Left lung (tissue), 14 donors: ENCODE data around the gene KRT4. TPM values are rescaled to one million over a fixed set of nuclear protein-coding genes. Genes with fewer than 3 reads are reported as not detected.

Source experiments
- ATAC-seq: fragments of 200-7000 bp; cut with Tn5 transposase; one replicate; pipeline ENCODE4 v1.9.1; 2020; ENCODE audit warnings: moderate library complexity
- DNase-seq, 4 donors: peaks; one replicate each; pipeline ENCODE4 v3.0.0-alpha.2; 2013 to 2020
- H3K27ac ChIP-seq, 2 donors: fragments of 200-600 bp; sonication (generic) in 1 of 2; one replicate each; pipeline versions ENCODE4 v1.5.0 to v1.8.0; 2020 to 2021
- H3K27me3 ChIP-seq, 2 donors: fragments of 200-600 bp; sonication (generic) in 1 of 2; one replicate each; pipeline versions ENCODE4 v1.5.0 to v1.8.0; 2020 to 2021
- H3K36me3 ChIP-seq, 2 donors: fragments of 200-600 bp; sonication (generic) in 1 of 2; one replicate each; pipeline versions ENCODE4 v1.5.0 to v1.8.0; 2020 to 2021
- H3K4me1 ChIP-seq, 2 donors: fragments of 200-600 bp; one replicate each; pipeline ENCODE4 v1.8.0; 2021
- H3K4me3 ChIP-seq, 2 donors: fragments of 200-600 bp; sonication (generic) in 1 of 2; one replicate each; pipeline versions ENCODE4 v1.5.0 to v1.8.0; 2020 to 2021; ENCODE audit warnings: mild to moderate bottlenecking in 1 of 2
- H3K9me3 ChIP-seq, 2 donors: fragments of 200-600 bp; sonication (generic) in 1 of 2; one replicate each; pipeline versions ENCODE4 v1.5.0 to v1.8.0; 2020 to 2021
- CTCF ChIP-seq, 2 donors: fragments of 200-600 bp; sonication (generic) in 1 of 2; IDR thresholded peaks; one replicate each; pipeline versions ENCODE4 v1.5.0 to v1.8.0; 2021; ENCODE audit warnings: antibody characterized with exemption in 2 of 2
- intact Hi-C, 2 donors: fragments of 100-400 bp; cut with DNase I; formaldehyde crosslinking; loops; one replicate each; pipeline versions ENCODE4 v1.11.2 to v1.14.2; 2022
- long read RNA-seq, 12 donors: library from polyadenylated mRNA in 2 of 12; unstranded in 2 of 12; transcript quantifications; one replicate each; pipeline ENCODE4 v2.0.0 and lab custom pipeline, GENCODE V29; 2019 to 2026
- polyA plus RNA-seq, 6 donors: library from polyadenylated mRNA; unstranded; fragments of 120-200 nt; gene quantifications; one replicate each; pipeline ENCODE4 v1.2.1, GENCODE V29; 2013; ENCODE audit not compliant: insufficient read length in 6 of 6
- total RNA-seq, 2 donors: library from RNA; stranded (reverse); fragmentation: NEBNext Ultra II Directional; extraction: Animal tissue kit (Norgen Biotek cat#: 25700); gene quantifications; one replicate each; pipeline ENCODE4 v1.2.1, GENCODE V29; 2021
- donor health status: DM: no; HTN: yes; CAD: no.
- donor health status: DM: no; HTN: no; CAD: no.

Gene KRT4
- 1 to 10 TPM in 1 of 2 donors, under 1 TPM in 1; 0.47 to 9.4 TPM for total RNA-seq
- polyA plus RNA-seq, result 1 to 10 TPM; 1.2 to 6.1 (median 2.6) TPM
- long read RNA-seq, donor 1, partial matches to known transcripts, result 0 of 4 reads
- long read RNA-seq, donor 1, other reads (novel, unspliced or antisense), result 0 of 4 reads
- long read RNA-seq, donor 2, result 0 reads
- long read RNA-seq, donor 3, result 0 reads
- long read RNA-seq, donor 4, transcript KRT4-204 (9 exons, 2,576 nt), result major isoform, 8 of 10 reads
- long read RNA-seq, donor 4, partial matches to known transcripts, result 1 of 10 reads
- long read RNA-seq, donor 4, other reads (novel, unspliced or antisense), result 1 of 10 reads
- long read RNA-seq, donor 5, result 0 reads
- long read RNA-seq, donor 6, result 0 reads
- long read RNA-seq, donor 7, result 0 reads
- long read RNA-seq, donor 8, result 0 reads
- long read RNA-seq, donor 9, result 0 reads
- long read RNA-seq, donor 10, result 0 reads
- long read RNA-seq, donor 11, result 0 reads
- long read RNA-seq, donor 12, result 0 reads

- peaks cover 12 to 16% of the 10 kb centered on the region in 2 donors for H3K4me1 ChIP-seq
- no peak within 1 kb of the TSS for H3K27ac ChIP-seq
- no peak within 1 kb of the TSS for H3K4me3 ChIP-seq
- peak; percentile 97 for ATAC-seq
- no peak for TF ChIP-seq CTCF (IDR thresholded peaks at IDR 0.05)
- intact Hi-C loops, result no loop called here
- peak in 2 of 4 donors; percentile 33 to 60 for DNase-seq
- H3K9me3 ChIP-seq, result no peaks in the 10 kb centered on the region
- H3K27me3 ChIP-seq, result peaks cover 6 to 84% of the 10 kb centered on the region in 2 donors
- H3K36me3 ChIP-seq, result no peaks in the 10 kb centered on the region
Observed at GRCh38 chr12:52813885-52814709, at the start of gene KRT4. Gene KRT4, minus strand, starts transcription at chr12:52814116. Its CDS starts 58 bp downstream, at chr12:52814058.

- no peak for TF ChIP-seq CTCF (IDR thresholded peaks at IDR 0.05)
- DNase-seq (no peak), ATAC-seq (no peak)
- Histone ChIP-seq H3K27me3 (peaks cover 0 to 4% of the 10 kb centered on the region in 2 donors), H3K27ac (no peak overlapping the region), H3K36me3 (no peaks in the 10 kb centered on the region), H3K4me1 (no peaks in the 10 kb centered on the region), H3K4me3 (no peak overlapping the region), H3K9me3 (no peaks in the 10 kb centered on the region)
- intact Hi-C loops, result no loop called here
Observed at GRCh38 chr12:52862023-52862422, 48.1 kb upstream of the KRT4 start.

- intact Hi-C loops, result no loop called here
- ATAC-seq, result no peak
- DNase-seq, result peak in 1 of 4 donors; percentile 18
- Histone ChIP-seq H3K27me3 (peaks cover 0 to 8% of the 10 kb centered on the region in 2 donors), H3K27ac (no peak overlapping the region), H3K36me3 (no peaks in the 10 kb centered on the region), H3K9me3 (no peaks in the 10 kb centered on the region), H3K4me3 (no peak overlapping the region), H3K4me1 (no peaks in the 10 kb centered on the region)
- TF ChIP-seq CTCF (IDR thresholded peaks at IDR 0.05), result no peak
Observed at GRCh38 chr12:52861511-52861910, 47.6 kb upstream of the KRT4 start.

GRCh38 chr12:52860102-52860823 is 46.3 kb upstream of the KRT4 start:
- no peak overlapping the region for H3K4me3 ChIP-seq
- H3K36me3 ChIP-seq, result no peaks in the 10 kb centered on the region
- no peak for TF ChIP-seq CTCF (IDR thresholded peaks at IDR 0.05)
- H3K4me1 ChIP-seq, result no peaks in the 10 kb centered on the region
- peaks cover 0 to 8% of the 10 kb centered on the region in 2 donors for H3K27me3 ChIP-seq
- H3K27ac ChIP-seq, result no peak overlapping the region
- ATAC-seq, result peak; percentile 93
- H3K9me3 ChIP-seq, result no peaks in the 10 kb centered on the region
- peak in 2 of 4 donors; percentile 15 to 73 for DNase-seq
- intact Hi-C loops, result no loop called here
